Epidermal melanocyte (primary cell): ENCODE results near the gene AKR1C3.
"Not testable (repeated sequence)": the region's sequence is repeated elsewhere in the genome, so short reads cannot be mapped to it uniquely, and the experiment has no call there.

Experiments
- DNase-seq: peaks from one replicate; pipeline ENCODE4 v3.0.0; 2011; ENCODE audit warnings: low spot score; ENCODE audit not compliant: insufficient read length

The AKR1C3 gene

GRCh38 chr10:5136468-5137087 lies 42.4 kb downstream of the AKR1C3 start:
- DNase-seq, result no peak

GRCh38 chr10:5137699-5138098 lies 43.5 kb downstream of the AKR1C3 start:
- not testable (repeated sequence) for DNase-seq

GRCh38 chr10:5142199-5142598 lies 48.0 kb downstream of the AKR1C3 start:
- no peak for DNase-seq

- DNase-seq, result no peak
Measured at GRCh38 chr10:5143137-5143536, 48.9 kb downstream of the AKR1C3 start.

- no peak for DNase-seq
Measured at GRCh38 chr10:5146920-5147254, 52.7 kb downstream of the AKR1C3 start.

- DNase-seq, result no peak
Measured at GRCh38 chr10:5147255-5147980, 53.2 kb downstream of the AKR1C3 start.

- DNase-seq, result no peak
Measured at GRCh38 chr10:5147981-5148677, 53.9 kb downstream of the AKR1C3 start.

- no peak for DNase-seq
Measured at GRCh38 chr10:5148678-5149032, 54.4 kb downstream of the AKR1C3 start.

- DNase-seq, result no peak
Measured at GRCh38 chr10:5151076-5151475, 56.9 kb downstream of the AKR1C3 start.

GRCh38 chr10:5155951-5156350 lies 61.7 kb downstream of the AKR1C3 start:
- DNase-seq, result no peak
